Effector memory CD4-positive, alpha-beta T cell (primary cell): ENCODE data around the gene LRFN5.
A peak's percentile ranks its signal among the peaks of the same experiment; 100 is the strongest.
"Not testable (repeated sequence)": the region's sequence is repeated elsewhere in the genome, so short reads cannot be mapped to it uniquely, and the experiment has no call there.

Source experiments
- DNase-seq, 3 donors: peaks; one replicate each; pipeline ENCODE4 v3.0.0-alpha.2; 2020
- H3K27ac ChIP-seq: 2 replicates; pipeline ENCODE4 v1.7.0; 2013; ENCODE audit warnings: mild to moderate bottlenecking, low read length, moderate library complexity; ENCODE audit not compliant: insufficient read depth, poor library complexity, severe bottlenecking
- H3K27me3 ChIP-seq: replicated peaks from 2 replicates; pipeline ENCODE4 v1.7.0; 2013; ENCODE audit warnings: mild to moderate bottlenecking, low read length; ENCODE audit not compliant: insufficient read depth, control insufficient read depth, poor library complexity, severe bottlenecking
- H3K36me3 ChIP-seq: 2 replicates; pipeline ENCODE4 v1.7.0; 2013; ENCODE audit warnings: mild to moderate bottlenecking, low read length, moderate library complexity; ENCODE audit not compliant: control insufficient read depth, insufficient read depth
- H3K4me1 ChIP-seq: 2 replicates; pipeline ENCODE4 v1.7.0; 2013; ENCODE audit warnings: low read length, mild to moderate bottlenecking; ENCODE audit not compliant: control insufficient read depth, insufficient read depth, poor library complexity, severe bottlenecking
- H3K4me3 ChIP-seq: 2 replicates; pipeline ENCODE4 v1.7.0; 2013; ENCODE audit warnings: low read length, low read depth, mild to moderate bottlenecking; ENCODE audit not compliant: insufficient read depth, poor library complexity, severe bottlenecking
- H3K9me3 ChIP-seq: 2 replicates; pipeline ENCODE4 v1.7.0; 2013; ENCODE audit warnings: mild to moderate bottlenecking, low read length, moderate library complexity; ENCODE audit not compliant: control insufficient read depth

LRFN5 gene

GRCh38 chr14:41668356-41668755 lies 61.7 kb downstream of the LRFN5 start:
- no peaks in the 10 kb centered on the region for H3K27me3 ChIP-seq
- H3K9me3 ChIP-seq: no peaks in the 10 kb centered on the region
- H3K36me3 ChIP-seq: no peaks in the 10 kb centered on the region
- no peak overlapping the region for H3K27ac ChIP-seq
- H3K4me3 ChIP-seq: no peak overlapping the region
- no peak for DNase-seq
- no peaks in the 10 kb centered on the region for H3K4me1 ChIP-seq

GRCh38 chr14:41673601-41674000 lies 66.9 kb downstream of the LRFN5 start:
- not testable (repeated sequence) for H3K27ac ChIP-seq, H3K4me3 ChIP-seq, H3K4me1 ChIP-seq, DNase-seq, H3K27me3 ChIP-seq, H3K36me3 ChIP-seq, H3K9me3 ChIP-seq

DNA sequence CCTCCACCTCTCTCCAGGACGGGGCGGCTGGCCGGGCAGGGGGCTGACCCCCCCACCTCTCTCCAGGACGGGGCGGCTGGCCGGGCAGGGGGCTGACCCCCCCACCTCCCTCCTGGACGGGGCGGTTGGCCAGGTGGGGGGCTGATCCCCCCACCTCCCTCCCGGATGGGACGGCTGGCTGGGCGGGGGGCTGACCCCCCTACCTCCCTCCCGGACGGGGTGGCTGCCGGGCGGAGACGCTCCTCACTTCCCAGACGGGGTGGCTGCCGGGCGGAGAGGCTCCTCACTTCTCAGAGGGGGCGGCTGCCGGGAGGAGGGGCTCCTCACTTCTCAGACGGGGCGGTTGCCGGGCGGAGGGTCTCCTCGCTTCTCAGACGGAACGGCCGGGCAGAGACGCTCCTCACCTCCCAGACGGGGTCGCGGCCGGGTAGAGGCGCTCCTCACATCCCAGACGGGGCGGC lies 67.9 kb downstream of the LRFN5 start:
- not testable (repeated sequence) for H3K4me3 ChIP-seq, H3K27me3 ChIP-seq, H3K4me1 ChIP-seq, H3K36me3 ChIP-seq, DNase-seq, H3K27ac ChIP-seq, H3K9me3 ChIP-seq

GRCh38 chr14:41699486-41699885 lies 92.8 kb downstream of the LRFN5 start:
- Histone ChIP-seq H3K9me3 (no peaks in the 10 kb centered on the region), H3K4me3 (no peak overlapping the region), H3K4me1 (no peaks in the 10 kb centered on the region), H3K36me3 (no peaks in the 10 kb centered on the region), H3K27ac (no peak overlapping the region), H3K27me3 (no peaks in the 10 kb centered on the region)
- no peak for DNase-seq

GRCh38 chr14:41718477-41719166 lies 111.9 kb downstream of the LRFN5 start:
- no peak for DNase-seq
- H3K27ac ChIP-seq: no peak overlapping the region
- no peak overlapping the region for H3K4me3 ChIP-seq
- no peaks in the 10 kb centered on the region for H3K27me3 ChIP-seq
- no peaks in the 10 kb centered on the region for H3K36me3 ChIP-seq
- no peaks in the 10 kb centered on the region for H3K9me3 ChIP-seq
- no peaks in the 10 kb centered on the region for H3K4me1 ChIP-seq

- no peak overlapping the region for H3K27ac ChIP-seq
Measured at GRCh38 chr14:41739203-41739602, 132.5 kb downstream of the LRFN5 start.

GRCh38 chr14:41743140-41743539 lies 136.5 kb downstream of the LRFN5 start:
- Histone ChIP-seq H3K9me3 (no peaks in the 10 kb centered on the region), H3K4me3 (no peak overlapping the region), H3K4me1 (no peaks in the 10 kb centered on the region), H3K27me3 (no peaks in the 10 kb centered on the region), H3K36me3 (no peaks in the 10 kb centered on the region), H3K27ac (no peak overlapping the region)
- no peak for DNase-seq

More at GRCh38 chr14:41739203-41739602, 132.5 kb downstream of the LRFN5 start:
- no peaks in the 10 kb centered on the region for H3K9me3 ChIP-seq
- H3K36me3 ChIP-seq: no peaks in the 10 kb centered on the region
- DNase-seq: no peak
- H3K4me3 ChIP-seq: no peak overlapping the region
- H3K4me1 ChIP-seq: no peaks in the 10 kb centered on the region
- H3K27me3 ChIP-seq: no peaks in the 10 kb centered on the region

GRCh38 chr14:41749429-41749828 lies 142.8 kb downstream of the LRFN5 start:
- no peaks in the 10 kb centered on the region for H3K27me3 ChIP-seq
- H3K4me3 ChIP-seq: peak overlapping the region; percentile 55
- no peaks in the 10 kb centered on the region for H3K9me3 ChIP-seq
- H3K4me1 ChIP-seq: no peaks in the 10 kb centered on the region
- no peak for DNase-seq
- H3K36me3 ChIP-seq: no peaks in the 10 kb centered on the region
- no peak overlapping the region for H3K27ac ChIP-seq

DNA sequence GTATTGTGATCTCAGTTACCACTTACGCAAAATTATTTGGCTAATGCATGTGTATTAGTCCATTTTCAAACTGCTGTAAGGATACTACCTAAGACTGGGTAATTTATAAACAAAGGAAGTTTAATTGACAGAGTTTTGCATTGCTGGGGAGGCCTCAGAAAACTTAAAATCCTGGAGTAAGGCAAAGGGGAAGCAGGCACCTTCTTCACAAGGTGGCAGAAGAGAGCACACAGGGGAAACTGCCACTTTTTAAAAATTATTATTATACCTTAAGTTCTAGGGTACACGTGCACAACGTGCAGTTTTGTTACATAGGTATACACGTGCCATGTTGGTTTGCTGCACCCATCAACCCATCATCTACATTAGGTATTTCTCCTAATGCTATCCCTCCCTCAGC lies 143.9 kb downstream of the LRFN5 start:
- H3K27ac ChIP-seq, H3K36me3 ChIP-seq, H3K27me3 ChIP-seq, DNase-seq, H3K9me3 ChIP-seq, H3K4me1 ChIP-seq, H3K4me3 ChIP-seq: not testable (repeated sequence)

DNA sequence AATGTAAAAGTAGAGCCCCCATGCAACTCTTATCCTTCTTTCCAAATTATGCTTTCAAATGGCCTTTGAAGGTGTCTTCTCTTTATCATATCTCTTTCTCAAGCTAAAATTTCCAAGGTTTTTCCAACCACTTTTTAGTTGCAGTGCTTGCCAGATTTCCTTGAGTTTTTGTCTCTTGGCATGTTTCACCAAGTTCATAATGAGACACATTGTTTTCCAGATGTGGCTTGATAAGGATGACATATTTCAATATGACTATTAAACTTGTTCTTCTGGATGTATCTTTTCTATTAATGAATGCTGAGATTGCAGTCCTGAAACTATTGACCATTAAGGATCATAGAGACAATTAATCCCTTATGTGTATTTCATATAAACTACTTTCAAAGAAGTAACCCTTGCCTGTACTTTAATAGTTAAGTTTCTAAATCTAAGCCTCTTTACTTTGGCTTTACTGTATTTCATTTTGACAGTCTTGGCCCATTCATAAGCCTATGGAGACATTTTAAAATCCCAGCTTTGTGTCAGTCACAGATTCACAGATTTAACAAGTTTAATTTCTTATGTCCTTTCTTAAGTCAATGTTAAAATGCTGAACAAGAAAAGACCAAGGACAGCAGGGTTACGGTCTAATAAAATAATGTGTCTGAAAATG lies 151.5 kb downstream of the LRFN5 start:
- H3K4me3 ChIP-seq: no peak overlapping the region
- no peaks in the 10 kb centered on the region for H3K4me1 ChIP-seq
- no peaks in the 10 kb centered on the region for H3K36me3 ChIP-seq
- no peaks in the 10 kb centered on the region for H3K27me3 ChIP-seq
- DNase-seq: no peak
- no peak overlapping the region for H3K27ac ChIP-seq
- no peaks in the 10 kb centered on the region for H3K9me3 ChIP-seq
